Head of caudate nucleus (tissue), 42 donors: ENCODE data around the gene ZBTB11.
"Not testable (repeated sequence)": the region's sequence is repeated elsewhere in the genome, so short reads cannot be mapped to it uniquely, and the experiment has no call there.

Experiments
- DNase-seq, 42 donors: peaks; one replicate each; pipeline versions ENCODE4 v3.0.0 to v3.0.0-alpha.2; 2020 to 2021; ENCODE audit warnings: mixed read lengths in 7 of 42
- intact Hi-C: fragments of 100-400 bp; cut with DNase I; formaldehyde crosslinking; loops from one replicate; pipeline ENCODE4 v1.15.0; 2022

The ZBTB11 gene

GRCh38 chr3:101676765-101677435 is at the start of gene ZBTB11:
TSS of gene ZBTB11 (minus strand) at chr3:101677132. CDS start at chr3:101676914, 218 bp downstream.
- intact Hi-C loops: loop anchor here (5.0 kb wide), 1 partner anchor 170 kb away; the partner anchor contains the start of gene NFKBIZ
- peak; percentile 98 to 100 (median 100) for DNase-seq

GRCh38 chr3:101725890-101726275 is 49.0 kb upstream of the ZBTB11 start:
- intact Hi-C loops: loop anchor here (10.0 kb wide), 1 partner anchor 59 kb away; no protein-coding TSS in a partner anchor
- DNase-seq: peak in 1 of 42 donors; percentile 8

- peak; percentile 10 to 69 (median 39) for DNase-seq
- intact Hi-C loops: loop anchor here (10.0 kb wide), 1 partner anchor 59 kb away; no protein-coding TSS in a partner anchor
Measured at GRCh38 chr3:101725194-101725889, 48.4 kb upstream of the ZBTB11 start.

- DNase-seq: peak; percentile 86 to 98 (median 94)
- intact Hi-C loops: loop anchor here (10.0 kb wide), 1 partner anchor 60 kb away; no protein-coding TSS in a partner anchor
Measured at GRCh38 chr3:101724329-101725193, 47.6 kb upstream of the ZBTB11 start, which contains the start of gene CEP97. TSS of gene CEP97 (plus strand) at chr3:101724614. CDS start at chr3:101724677, 63 bp downstream.

GRCh38 chr3:101722394-101723173 is 45.7 kb upstream of the ZBTB11 start:
- intact Hi-C loops: loop anchor here (10.0 kb wide), 1 partner anchor 62 kb away; no protein-coding TSS in a partner anchor
- DNase-seq: no peak

- DNase-seq: no peak
- intact Hi-C loops: loop anchor here (10.0 kb wide), 1 partner anchor 64 kb away; no protein-coding TSS in a partner anchor
Measured at GRCh38 chr3:101720851-101721840, 44.2 kb upstream of the ZBTB11 start.

GRCh38 chr3:101719604-101720185 is 42.8 kb upstream of the ZBTB11 start:
- no peak for DNase-seq
- intact Hi-C loops: loop anchor here (10.0 kb wide), 2 partner anchors 65 to 505 kb away; no protein-coding TSS in a partner anchor

GRCh38 chr3:101718455-101718854 is 41.5 kb upstream of the ZBTB11 start:
- no peak for DNase-seq
- intact Hi-C loops: loop anchor here (10.0 kb wide), 1 partner anchor 506 kb away; no protein-coding TSS in a partner anchor

- intact Hi-C loops: no loop called here
- DNase-seq: no peak
Measured at GRCh38 chr3:101709126-101709525, 32.2 kb upstream of the ZBTB11 start.

- DNase-seq, intact Hi-C loops: not testable (repeated sequence)
Measured at GRCh38 chr3:101704639-101705038, 27.7 kb upstream of the ZBTB11 start.

- DNase-seq: no peak
- intact Hi-C loops: no loop called here
Measured at GRCh38 chr3:101703169-101703568, 26.2 kb upstream of the ZBTB11 start.

GRCh38 chr3:101702726-101703125 is 25.8 kb upstream of the ZBTB11 start:
- intact Hi-C loops: no loop called here

GRCh38 chr3:101701696-101702634 is 25.0 kb upstream of the ZBTB11 start:
- DNase-seq: peak in 1 of 42 donors; percentile 22
- intact Hi-C loops: no loop called here

More at GRCh38 chr3:101702726-101703125, 25.8 kb upstream of the ZBTB11 start:
- DNase-seq: peak in 1 of 42 donors; percentile 32

- DNase-seq: peak in 23 of 42 donors; percentile 14 to 87 (median 55)
- intact Hi-C loops: loop anchor here (10.0 kb wide), 1 partner anchor 109 kb away; no protein-coding TSS in a partner anchor
Measured at GRCh38 chr3:101695779-101696372, 18.9 kb upstream of the ZBTB11 start.

- not testable (repeated sequence) for DNase-seq
- intact Hi-C loops: loop anchor here (10.0 kb wide), 1 partner anchor 110 kb away; no protein-coding TSS in a partner anchor
Measured at GRCh38 chr3:101694836-101695235, 17.9 kb upstream of the ZBTB11 start.
